D721Med (cell line): Measurements from ENCODE around the gene ORM2.

Experiments used
- DNase-seq: peaks from one replicate; pipeline ENCODE4 v3.0.0; 2011; ENCODE audit warnings: low spot score; ENCODE audit not compliant: insufficient read length
- FAIRE-seq: peaks from 2 replicates; lab custom pipeline; 2011; peaks lifted over from hg19 to GRCh38; lab: Jason Lieb, UNC
- CTCF ChIP-seq: IDR thresholded peaks from 2 replicates; pipeline ENCODE4 v1.5.1; 2012; ENCODE audit warnings: mild to moderate bottlenecking, control low read depth; ENCODE audit not compliant: insufficient read depth; ENCODE audit errors: missing control alignments

Gene ORM2

GRCh38 chr9:114284316-114285060, 45.2 kb upstream of the ORM2 start:
- DNase-seq = no peak
- no peak for FAIRE-seq
- no peak for TF ChIP-seq CTCF

GRCh38 chr9:114285166-114285867, 44.4 kb upstream of the ORM2 start:
- DNase-seq (no peak), FAIRE-seq (no peak)
- no peak for TF ChIP-seq CTCF

GRCh38 chr9:114286146-114286679, 43.5 kb upstream of the ORM2 start:
- FAIRE-seq (no peak), DNase-seq (no peak)
- TF ChIP-seq CTCF = no peak

- peak; percentile 27 for TF ChIP-seq CTCF
- DNase-seq (no peak), FAIRE-seq (no peak)
Observed at GRCh38 chr9:114287001-114287762, 42.5 kb upstream of the ORM2 start.

GRCh38 chr9:114287763-114288192, 41.9 kb upstream of the ORM2 start:
- DNase-seq (no peak), FAIRE-seq (no peak)
- TF ChIP-seq CTCF = no peak

- no peak for DNase-seq
- no peak for FAIRE-seq
- no peak for TF ChIP-seq CTCF
Observed at GRCh38 chr9:114288193-114289091, 41.2 kb upstream of the ORM2 start.
